ENCODE data around the gene RCOR1.

Gene RCOR1

DNA sequence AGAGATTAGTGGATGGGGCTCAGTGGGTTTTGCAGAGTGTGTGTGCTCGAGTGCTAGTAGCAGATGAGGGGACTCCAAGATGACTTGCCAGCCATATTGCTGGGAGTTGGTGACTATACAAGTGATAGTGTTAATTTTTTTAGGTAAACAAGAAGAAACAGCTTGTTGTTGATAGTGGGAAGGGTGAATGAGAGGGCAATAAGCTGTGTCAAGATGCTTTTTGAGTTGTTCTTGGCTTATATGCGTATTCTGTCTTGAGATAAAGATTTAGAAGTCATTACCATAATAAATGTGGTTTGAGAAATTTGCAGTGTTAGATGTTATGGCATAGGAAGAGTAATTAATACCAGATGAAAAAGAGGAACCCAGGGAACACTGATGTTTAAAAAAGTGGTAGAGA is 75.3 kb downstream of the RCOR1 start:
- H3K27ac Mint-ChIP-seq, result peak overlapping the region in 1 of 3 experiments; percentile 5
- TF ChIP-seq, protein P1, sequence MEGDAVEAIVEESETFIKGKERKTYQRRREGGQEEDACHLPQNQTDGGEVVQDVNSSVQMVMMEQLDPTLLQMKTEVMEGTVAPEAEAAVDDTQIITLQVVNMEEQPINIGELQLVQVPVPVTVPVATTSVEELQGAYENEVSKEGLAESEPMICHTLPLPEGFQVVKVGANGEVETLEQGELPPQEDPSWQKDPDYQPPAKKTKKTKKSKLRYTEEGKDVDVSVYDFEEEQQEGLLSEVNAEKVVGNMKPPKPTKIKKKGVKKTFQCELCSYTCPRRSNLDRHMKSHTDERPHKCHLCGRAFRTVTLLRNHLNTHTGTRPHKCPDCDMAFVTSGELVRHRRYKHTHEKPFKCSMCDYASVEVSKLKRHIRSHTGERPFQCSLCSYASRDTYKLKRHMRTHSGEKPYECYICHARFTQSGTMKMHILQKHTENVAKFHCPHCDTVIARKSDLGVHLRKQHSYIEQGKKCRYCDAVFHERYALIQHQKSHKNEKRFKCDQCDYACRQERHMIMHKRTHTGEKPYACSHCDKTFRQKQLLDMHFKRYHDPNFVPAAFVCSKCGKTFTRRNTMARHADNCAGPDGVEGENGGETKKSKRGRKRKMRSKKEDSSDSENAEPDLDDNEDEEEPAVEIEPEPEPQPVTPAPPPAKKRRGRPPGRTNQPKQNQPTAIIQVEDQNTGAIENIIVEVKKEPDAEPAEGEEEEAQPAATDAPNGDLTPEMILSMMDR (IDR thresholded peaks at IDR 0.05; ENCODE audit: unreplicated experiment in 3 of 3), result no peak
- peaks cover 5% of the 10 kb centered on the region for H3K9me3 Mint-ChIP-seq
- no peaks in the 10 kb centered on the region for H3K27me3 Mint-ChIP-seq (ENCODE audit: low read depth)
- H3K4me3 Mint-ChIP-seq, result no peak overlapping the region
- peaks cover 8% of the 10 kb centered on the region for H3K36me3 Mint-ChIP-seq (ENCODE audit: low read depth)
- peaks cover 26% of the 10 kb centered on the region for H3K4me1 Mint-ChIP-seq

DNA sequence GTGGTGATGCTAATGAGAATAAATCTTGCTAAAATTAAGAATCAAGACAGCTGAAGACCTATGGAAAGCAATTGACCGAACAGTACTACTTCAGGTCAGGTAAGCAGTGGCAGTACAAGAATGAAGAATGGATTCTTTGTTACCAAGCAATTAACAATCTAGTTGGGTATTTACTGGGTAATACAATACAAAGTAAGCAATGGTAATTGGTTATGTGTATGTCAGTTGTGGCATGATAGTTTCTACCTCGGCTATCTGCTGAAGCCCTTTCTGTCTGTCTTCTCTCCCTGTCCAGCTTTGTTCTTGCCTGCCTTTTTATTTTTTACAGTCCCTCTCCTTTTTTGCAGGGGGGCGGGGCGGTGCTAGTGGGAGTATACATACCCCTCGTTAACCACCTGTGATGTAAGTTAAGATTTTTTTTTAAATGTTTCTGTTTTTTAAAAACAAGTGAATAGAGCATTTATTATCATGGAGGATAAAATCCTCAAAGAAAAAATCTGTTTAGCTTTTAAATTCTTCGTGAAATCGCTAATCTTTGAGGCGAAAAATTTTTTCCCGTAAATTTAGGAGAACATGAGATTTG is 75.9 kb downstream of the RCOR1 start:
- TF ChIP-seq, protein P1 (IDR thresholded peaks at IDR 0.05; ENCODE audit: unreplicated experiment in 3 of 3), result no peak
- no peak overlapping the region for H3K27ac Mint-ChIP-seq
- H3K9me3 Mint-ChIP-seq, result peaks cover 9% of the 10 kb centered on the region
- H3K36me3 Mint-ChIP-seq (ENCODE audit: low read depth), result peaks cover 14% of the 10 kb centered on the region
- H3K4me1 Mint-ChIP-seq, result peaks cover 19% of the 10 kb centered on the region
- H3K4me3 Mint-ChIP-seq, result no peak overlapping the region
- H3K27me3 Mint-ChIP-seq (ENCODE audit: low read depth), result no peaks in the 10 kb centered on the region

DNA sequence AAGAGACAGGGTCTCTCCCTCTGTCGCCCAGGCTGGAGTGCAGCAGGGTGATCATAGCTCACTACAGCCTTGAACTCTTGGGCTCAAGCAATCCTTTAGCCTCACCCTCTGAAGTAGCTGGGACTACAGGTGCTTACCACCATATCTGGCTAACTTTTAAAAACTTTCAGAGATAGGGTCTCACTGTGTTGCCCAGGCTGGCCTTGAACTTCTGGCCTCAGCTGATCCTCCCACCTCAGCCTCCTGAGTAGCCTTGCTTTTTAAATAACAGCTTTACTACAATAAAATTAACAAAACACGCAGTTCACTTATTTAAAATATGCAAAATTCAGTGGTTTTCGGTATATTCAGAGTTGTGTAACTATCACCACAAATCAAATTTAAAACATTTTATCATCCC is 79.0 kb downstream of the RCOR1 start:
- no peak overlapping the region for H3K4me3 Mint-ChIP-seq
- peaks cover 34% of the 10 kb centered on the region for H3K36me3 Mint-ChIP-seq (ENCODE audit: low read depth)
- no peaks in the 10 kb centered on the region for H3K27me3 Mint-ChIP-seq (ENCODE audit: low read depth)
- TF ChIP-seq, protein P1 (IDR thresholded peaks at IDR 0.05; ENCODE audit: unreplicated experiment in 3 of 3), result no peak
- H3K27ac Mint-ChIP-seq, result no peak overlapping the region
- peaks cover 14% of the 10 kb centered on the region for H3K4me1 Mint-ChIP-seq
- H3K9me3 Mint-ChIP-seq, result peaks cover 28% of the 10 kb centered on the region

DNA sequence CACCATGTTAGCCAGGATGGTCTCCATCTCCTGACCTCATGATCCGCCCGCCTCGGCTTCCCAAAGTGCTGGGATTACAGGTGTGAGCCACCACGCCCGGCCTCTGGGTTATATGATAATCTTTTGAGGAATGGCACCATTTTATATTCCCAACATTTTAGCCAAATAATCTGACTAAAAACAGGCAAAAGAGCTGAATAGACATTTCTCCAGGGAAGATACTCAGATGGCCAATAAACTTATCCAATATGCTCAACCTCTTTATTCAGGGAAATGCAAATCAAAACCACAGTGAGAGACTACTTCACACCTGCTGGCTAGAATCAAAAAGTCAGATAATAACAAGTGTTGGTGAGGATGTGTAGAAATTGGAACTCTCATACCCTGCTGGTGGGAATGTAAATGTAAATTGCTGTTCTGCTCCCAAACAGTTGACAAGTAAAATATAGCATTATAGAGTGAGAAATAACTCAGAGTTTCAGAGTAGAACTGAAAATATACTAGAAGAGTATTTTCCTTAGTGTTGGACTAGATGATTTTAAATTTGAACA is 80.0 kb downstream of the RCOR1 start:
- Mint-ChIP-seq H3K9me3 (peaks cover 28% of the 10 kb centered on the region), H3K27ac (no peak overlapping the region), H3K36me3 (ENCODE audit: low read depth) (peaks cover 34% of the 10 kb centered on the region), H3K27me3 (ENCODE audit: low read depth) (no peaks in the 10 kb centered on the region), H3K4me3 (no peak overlapping the region), H3K4me1 (peaks cover 12% of the 10 kb centered on the region)
- TF ChIP-seq, protein P1 (IDR thresholded peaks at IDR 0.05; ENCODE audit: unreplicated experiment in 3 of 3), result no peak

DNA sequence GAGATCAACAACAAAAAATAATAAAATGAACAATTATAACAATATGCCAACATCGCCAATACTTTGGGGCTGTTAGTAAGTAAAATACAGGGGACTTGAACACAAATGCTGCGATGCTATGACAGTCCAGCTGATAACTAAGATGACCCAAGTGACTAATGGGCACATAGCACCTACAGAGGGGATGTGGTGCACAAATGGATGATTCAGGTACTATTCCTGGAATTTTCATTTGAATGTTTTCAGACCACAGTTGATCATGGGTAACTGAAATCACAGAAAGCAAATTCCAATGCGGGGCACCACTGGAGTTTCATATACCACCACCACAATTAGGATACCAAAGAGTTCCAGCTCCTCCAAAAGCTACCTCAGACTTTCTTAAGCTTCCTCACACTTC is 82.9 kb downstream of the RCOR1 start:
- no peak overlapping the region for H3K4me3 Mint-ChIP-seq
- no peak overlapping the region for H3K27ac Mint-ChIP-seq
- H3K36me3 Mint-ChIP-seq (ENCODE audit: low read depth), result peaks cover 58% of the 10 kb centered on the region
- no peaks in the 10 kb centered on the region for H3K27me3 Mint-ChIP-seq (ENCODE audit: low read depth)
- TF ChIP-seq, protein P1 (IDR thresholded peaks at IDR 0.05; ENCODE audit: unreplicated experiment in 3 of 3), result no peak
- H3K4me1 Mint-ChIP-seq, result no peaks in the 10 kb centered on the region
- peaks cover 33% of the 10 kb centered on the region for H3K9me3 Mint-ChIP-seq

DNA sequence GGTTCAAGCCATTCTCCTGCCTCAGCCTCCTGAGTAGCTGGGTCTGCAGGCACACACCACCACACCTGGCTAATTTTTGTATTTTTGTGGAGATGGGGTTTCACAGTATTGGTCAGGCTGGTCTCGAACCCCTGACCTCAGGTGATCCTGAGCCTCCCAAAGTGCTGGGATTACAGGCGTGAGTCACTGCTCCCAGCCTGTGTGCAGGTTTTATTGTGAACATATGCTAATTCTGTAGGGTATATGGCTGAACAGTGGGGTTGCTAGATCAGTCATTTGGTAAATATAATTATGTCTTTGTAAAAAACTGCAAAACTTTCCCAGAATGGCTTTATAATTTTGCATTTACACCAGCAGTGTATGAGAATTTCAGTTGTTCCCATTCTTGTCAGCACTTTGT is 85.9 kb downstream of the RCOR1 start:
- peaks cover 52% of the 10 kb centered on the region for H3K36me3 Mint-ChIP-seq (ENCODE audit: low read depth)
- no peaks in the 10 kb centered on the region for H3K27me3 Mint-ChIP-seq (ENCODE audit: low read depth)
- peaks cover 8% of the 10 kb centered on the region for H3K4me1 Mint-ChIP-seq
- H3K4me3 Mint-ChIP-seq, result no peak overlapping the region
- TF ChIP-seq, protein P1 (IDR thresholded peaks at IDR 0.05; ENCODE audit: unreplicated experiment in 3 of 3), result no peak
- H3K9me3 Mint-ChIP-seq, result peaks cover 24% of the 10 kb centered on the region
- no peak overlapping the region for H3K27ac Mint-ChIP-seq
